SK-MEL-5 (cell line): ENCODE measurements around the gene SNX30. TPM values are rescaled to one million over a fixed set of nuclear protein-coding genes. Genes with fewer than 3 reads are reported as not detected.

ENCODE experiments used
- DNase-seq: peaks from one replicate; pipeline ENCODE4 v3.0.0-alpha.2; 2016; ENCODE audit warnings: low read depth, low spot score
- in situ Hi-C: cut with HindIII; loops from 2 replicates; pipeline ENCODE4 v1.10.0; 2016; ENCODE audit warnings: low sequenced_read_pairs, high pct_unique_total_duplicates, low pct_unique_long_range_greater_than_20kb
- total RNA-seq: library from RNA; depleted of rRNA; stranded (reverse); fragments of >200 nt; shearing (Covaris generic); gene quantifications from 2 replicates; pipeline ENCODE4 v1.2.3, GENCODE V29; 2014

Gene SNX30
- total RNA-seq, 1 experiment from 2014 or later = 39.2 TPM

- in situ Hi-C loops = no loop called here
- DNase-seq = no peak
Observed at GRCh38 chr9:112771359-112772214, 21.0 kb downstream of the SNX30 start.

- in situ Hi-C loops = no loop called here
- DNase-seq = no peak
Observed at GRCh38 chr9:112772215-112772509, 21.6 kb downstream of the SNX30 start.

- no peak for DNase-seq
- in situ Hi-C loops = no loop called here
Observed at GRCh38 chr9:112772551-112772950, 22.0 kb downstream of the SNX30 start.

DNA sequence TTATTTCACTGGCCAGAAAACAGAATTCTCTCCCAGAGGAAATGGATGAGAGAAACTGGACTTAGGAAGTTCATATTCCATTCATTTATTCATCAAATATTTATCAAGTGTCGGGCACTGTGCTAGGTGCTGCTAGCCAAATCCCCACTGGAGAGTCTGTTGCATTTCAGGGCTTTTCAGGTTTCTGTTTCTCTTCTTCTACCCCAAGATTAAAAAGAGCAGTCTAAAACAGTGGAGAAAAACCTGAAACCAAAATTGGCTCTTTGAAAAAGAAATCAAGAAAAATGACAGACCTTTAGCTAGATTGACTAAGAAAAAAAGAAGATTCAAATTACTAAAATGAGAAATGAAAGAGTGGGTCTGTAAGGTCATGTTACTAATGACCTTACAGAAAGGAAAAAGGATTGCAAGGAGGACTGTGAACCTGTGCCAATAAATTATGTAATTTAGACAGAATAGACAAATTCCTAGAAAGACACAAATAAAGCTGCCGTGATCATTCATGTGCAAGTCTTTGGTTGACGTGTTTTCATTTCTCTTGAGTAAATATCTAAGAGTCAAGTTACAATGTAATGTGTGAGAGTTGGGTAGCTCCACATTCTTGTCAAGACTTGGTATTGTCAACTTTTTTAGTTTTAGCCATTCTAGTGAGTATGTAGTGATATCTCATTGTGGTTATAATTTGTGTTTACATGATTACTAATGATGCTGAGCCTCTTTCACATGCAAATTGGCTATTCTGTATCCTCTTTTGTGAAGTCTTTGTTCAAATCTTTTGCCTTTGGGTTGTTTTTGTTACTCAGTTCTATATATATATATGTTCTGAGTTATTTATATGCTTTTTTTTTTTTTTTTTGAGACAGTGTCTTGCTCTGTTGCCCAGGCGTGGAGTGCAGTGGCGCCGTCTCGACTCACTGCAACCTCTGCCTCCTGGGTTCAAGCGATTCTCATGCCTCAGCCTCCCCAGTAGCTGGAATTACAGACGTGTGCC lies 23.7 kb downstream of the SNX30 start:
- in situ Hi-C loops = no loop called here
- no peak for DNase-seq

DNA sequence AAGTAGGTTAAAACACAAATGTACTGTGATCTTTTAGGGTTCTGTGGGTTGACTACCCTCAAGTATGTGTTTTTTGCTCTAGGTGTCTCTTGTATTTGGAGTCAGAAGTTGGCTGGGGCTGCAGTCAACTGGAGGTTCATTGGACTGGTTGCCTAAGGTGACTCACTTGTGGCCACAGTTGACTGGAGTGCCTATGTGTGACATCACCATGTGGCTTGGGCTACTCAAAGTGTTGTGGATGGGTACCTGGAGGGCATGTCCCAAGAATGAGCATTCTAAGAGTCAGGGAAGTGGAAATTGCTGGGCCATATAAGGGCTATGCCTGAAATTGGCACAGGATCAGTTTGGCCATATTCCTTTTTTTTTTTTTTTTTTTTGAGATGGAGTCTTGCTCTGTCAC lies 27.4 kb downstream of the SNX30 start:
- in situ Hi-C loops = no loop called here
- DNase-seq = no peak

- DNase-seq = no peak
- in situ Hi-C loops = no loop called here
Observed at GRCh38 chr9:112780450-112781036, 30.0 kb downstream of the SNX30 start.

GRCh38 chr9:112782218-112782617 lies 31.7 kb downstream of the SNX30 start:
- DNase-seq = no peak
- in situ Hi-C loops = no loop called here

GRCh38 chr9:112783551-112783954 lies 33.0 kb downstream of the SNX30 start:
- no peak for DNase-seq
- in situ Hi-C loops = no loop called here

DNA sequence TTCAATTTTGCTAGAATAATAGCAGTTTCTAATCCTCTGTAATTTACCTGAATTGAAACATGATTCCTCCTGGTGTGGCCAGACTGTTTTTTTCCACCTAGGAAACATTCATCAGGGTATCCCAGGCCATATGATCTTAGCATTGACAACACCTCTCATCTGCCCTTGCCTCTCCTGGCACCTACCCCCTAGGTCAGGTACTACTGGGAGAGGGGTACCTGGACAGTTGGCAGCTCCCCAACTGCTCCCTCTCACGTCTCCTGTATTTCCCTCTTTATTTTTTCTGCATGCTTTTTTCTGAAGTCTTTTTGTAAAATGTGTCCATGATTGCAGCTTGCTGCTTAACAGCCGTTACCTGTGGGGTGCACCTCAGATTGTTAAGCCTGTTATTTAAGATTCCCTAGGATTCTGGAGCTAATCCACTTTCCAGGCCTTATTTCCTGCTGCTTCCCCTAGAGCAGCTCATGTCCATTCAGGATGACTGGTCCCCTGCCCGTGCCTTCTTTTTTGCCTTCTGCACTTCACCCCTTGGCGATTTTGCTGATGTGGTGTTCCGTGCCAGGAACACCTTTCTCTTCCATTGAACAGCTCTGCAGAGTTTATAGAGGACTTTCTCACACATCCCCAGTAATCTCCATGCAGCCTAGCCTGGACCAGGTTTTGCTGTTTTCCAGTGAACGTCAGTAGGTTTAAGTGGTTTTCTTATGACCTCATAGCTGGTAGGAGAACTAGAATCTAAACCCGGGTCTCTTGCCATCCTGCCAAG lies 33.6 kb downstream of the SNX30 start:
- DNase-seq = peak; percentile 21
- in situ Hi-C loops = no loop called here

GRCh38 chr9:112785986-112786385 lies 35.4 kb downstream of the SNX30 start:
- in situ Hi-C loops = no loop called here
- no peak for DNase-seq

DNA sequence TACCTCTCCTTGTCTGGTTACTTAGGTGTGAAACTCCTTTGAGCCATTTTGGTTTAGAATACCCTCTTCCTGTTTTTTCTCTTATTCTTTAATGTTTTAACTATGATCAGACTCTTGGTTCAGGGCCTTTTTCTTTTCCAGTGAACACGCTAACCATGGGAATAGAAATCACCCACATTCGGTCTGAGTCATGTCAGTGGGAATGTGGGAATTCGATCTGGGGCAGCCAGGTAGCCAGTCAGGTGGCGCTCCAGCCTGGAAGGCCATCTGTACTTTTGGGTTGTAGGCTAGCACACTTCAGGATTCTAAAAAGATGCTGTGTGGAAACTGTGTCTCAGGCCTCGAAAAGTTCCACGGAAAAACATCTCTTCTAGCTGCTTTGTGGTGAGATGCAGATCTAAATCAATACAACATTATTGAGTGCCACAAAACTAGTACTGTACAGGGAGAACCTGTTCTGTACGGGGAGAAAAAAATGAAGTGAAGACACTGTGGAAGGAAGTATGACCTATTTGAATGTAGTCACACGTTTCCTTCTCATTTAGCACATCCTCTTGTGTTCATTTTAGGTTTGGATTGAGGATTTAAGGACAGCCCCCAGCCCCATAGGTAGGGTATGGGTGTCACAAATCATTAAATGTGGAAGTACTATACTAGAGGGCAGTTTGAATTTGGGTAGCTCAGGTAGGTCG lies 36.4 kb downstream of the SNX30 start:
- no peak for DNase-seq
- in situ Hi-C loops = no loop called here

DNA sequence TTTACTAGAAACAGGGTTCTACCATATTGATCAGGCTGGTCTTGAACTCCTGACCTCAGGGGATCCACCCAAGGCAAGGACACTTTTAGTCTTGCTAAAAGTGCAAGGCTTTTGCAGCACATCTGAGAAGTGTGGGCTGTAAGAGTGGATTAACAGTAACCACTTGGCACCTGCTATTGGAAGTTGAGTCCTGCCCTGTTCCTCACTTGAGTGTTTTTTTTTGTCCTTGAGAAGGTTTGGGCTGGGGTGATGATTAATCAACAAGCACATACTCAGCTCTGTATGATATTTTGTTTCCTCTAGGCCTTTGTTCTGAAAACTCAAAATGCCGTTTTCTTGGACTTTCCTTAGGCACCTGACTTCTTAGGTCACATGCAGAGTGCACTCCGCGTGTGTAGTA lies 37.4 kb downstream of the SNX30 start:
- in situ Hi-C loops = no loop called here

DNA sequence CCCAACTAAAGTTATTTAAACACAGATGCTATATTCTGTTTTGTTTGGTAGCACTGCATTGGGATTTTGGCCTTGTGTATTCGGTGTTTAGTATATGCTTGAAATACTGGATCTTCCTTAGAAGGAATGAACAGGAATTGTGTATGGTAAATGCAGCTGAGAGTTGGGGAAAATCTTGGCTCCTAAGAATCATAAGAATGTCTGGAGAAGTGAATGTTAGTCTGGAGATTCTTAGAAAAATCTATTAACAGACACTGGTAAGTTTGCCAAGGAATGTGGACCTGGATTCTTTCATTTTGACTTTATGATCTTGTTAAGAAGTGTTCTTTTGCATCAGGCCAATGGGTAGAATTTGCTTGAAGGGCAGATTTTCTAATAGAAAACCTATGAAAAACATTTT lies 38.9 kb downstream of the SNX30 start:
- no peak for DNase-seq
- in situ Hi-C loops = no loop called here

More for the DNA sequence above, 37.4 kb downstream of the SNX30 start:
- DNase-seq = no peak

GRCh38 chr9:112789891-112790774 lies 39.6 kb downstream of the SNX30 start:
- in situ Hi-C loops = no loop called here
- DNase-seq = peak; percentile 22

DNA sequence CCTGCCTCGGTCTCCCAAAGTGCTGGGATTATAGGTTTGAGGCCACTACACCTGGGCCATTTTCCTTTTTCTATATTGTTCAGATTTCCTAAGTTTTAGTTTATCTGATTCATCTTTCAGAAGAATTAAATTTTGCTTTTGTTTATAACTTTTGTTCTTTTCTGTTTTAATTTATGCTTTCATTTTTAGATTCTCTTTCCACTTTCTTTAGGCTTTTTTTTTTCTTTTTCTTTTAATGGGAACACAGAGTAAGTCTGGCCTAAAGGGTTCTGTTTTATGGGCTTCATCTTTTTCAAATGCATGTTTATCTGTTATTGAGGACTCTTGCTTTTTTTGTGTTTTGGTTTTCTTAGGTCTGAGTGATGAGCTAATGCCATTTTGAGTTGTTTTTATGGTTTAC lies 42.1 kb downstream of the SNX30 start:
- in situ Hi-C loops = no loop called here
- DNase-seq = no peak

- in situ Hi-C loops = no loop called here
Observed at GRCh38 chr9:112793213-112793810, 42.8 kb downstream of the SNX30 start.

More at GRCh38 chr9:112793213-112793810, 42.8 kb downstream of the SNX30 start:
- peak; percentile 83 for DNase-seq
